ENCODE measurements around the gene LPIN3.
A peak's percentile ranks its signal among the peaks of the same experiment; 100 is the strongest.

The LPIN3 gene

DNA sequence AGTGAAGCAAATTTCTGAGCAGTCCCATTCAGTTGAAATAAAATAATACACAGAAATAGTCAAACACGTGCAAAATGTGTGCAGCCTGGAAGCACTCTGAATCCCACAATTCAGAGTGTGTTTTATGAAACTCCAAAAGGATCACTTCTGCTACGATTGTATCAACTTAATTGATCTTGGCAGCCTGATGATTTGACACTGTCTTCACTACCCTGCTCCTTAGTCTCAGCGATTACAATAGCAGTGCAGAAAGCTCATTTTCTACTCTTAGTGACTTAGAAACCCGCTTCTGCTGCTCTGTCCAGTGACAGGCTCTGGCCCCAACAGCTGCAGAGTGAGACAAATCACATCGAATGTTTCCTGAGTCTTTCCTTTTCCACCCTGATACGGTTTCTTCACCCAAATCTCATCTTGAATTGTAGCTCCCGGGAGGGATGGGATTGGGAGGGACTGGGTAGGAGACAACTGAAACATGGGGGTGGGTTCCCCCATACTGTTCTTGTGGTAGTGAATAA, 42.2 kb downstream of the LPIN3 start:
- Histone ChIP-seq H3K14ac (ENCODE audit: low read length in 2 of 2) (no peak overlapping the region), H2BK12ac (ENCODE audit: low read length in 2 of 2) (no peak overlapping the region), H3K18ac (ENCODE audit: low read depth in 1 of 2, low read length in 2 of 2) (no peak overlapping the region), H3K4me2 (ENCODE audit: low read length, poor library complexity, severe bottlenecking) (no peak overlapping the region), H3K79me1 (replicated peaks; ENCODE audit: low read length, poor library complexity, severe bottlenecking) (no peaks in the 10 kb centered on the region), H4K8ac (ENCODE audit: low read length) (no peak overlapping the region), H3K4ac (ENCODE audit: low read depth in 1 of 2, low read length in 2 of 2) (no peak overlapping the region), H2BK120ac (ENCODE audit: low read depth, low read length) (no peak overlapping the region), H3K4me3 (ENCODE audit: insufficient read depth in 1 of 2, low read depth in 1 of 2, low read length in 2 of 2) (peak overlapping the region in 1 of 2 experiments; percentile 72), H4K91ac (ENCODE audit: low read length) (no peak overlapping the region), H2AK5ac (ENCODE audit: low read length, severe bottlenecking) (no peak overlapping the region), H2BK5ac (ENCODE audit: low read depth, low read length, poor library complexity, severe bottlenecking) (no peak overlapping the region), H2AFZ (ENCODE audit: low read depth, low read length) (no peak overlapping the region), H3K4me1 (ENCODE audit: control insufficient read depth, insufficient read depth, low read depth, low read length) (peaks cover 2% of the 10 kb centered on the region), H3K9ac (ENCODE audit: low read length) (peak overlapping the region; percentile 61), H3K27me3 (ENCODE audit: control insufficient read depth in 1 of 2, insufficient read depth in 1 of 2, low read length in 2 of 2) (peaks cover 25 to 58% of the 10 kb centered on the region in 2 experiments), H3K9me3 (ENCODE audit: control insufficient read depth, low read length) (no peaks in the 10 kb centered on the region), H3K36me3 (ENCODE audit: control insufficient read depth in 1 of 2, insufficient read depth in 2 of 2, low read depth in 1 of 2, low read length in 2 of 2) (no peaks in the 10 kb centered on the region), H2BK15ac (ENCODE audit: low read depth, poor library complexity, severe bottlenecking) (no peak overlapping the region), H3K23ac (ENCODE audit: low read length in 2 of 2) (no peak overlapping the region), H3K27ac (ENCODE audit: low read length, poor library complexity, severe bottlenecking) (no peak overlapping the region)
- DNase-seq = no peak
- 75% methylated on average over 5 of the region's 7 CpGs for WGBS

DNA sequence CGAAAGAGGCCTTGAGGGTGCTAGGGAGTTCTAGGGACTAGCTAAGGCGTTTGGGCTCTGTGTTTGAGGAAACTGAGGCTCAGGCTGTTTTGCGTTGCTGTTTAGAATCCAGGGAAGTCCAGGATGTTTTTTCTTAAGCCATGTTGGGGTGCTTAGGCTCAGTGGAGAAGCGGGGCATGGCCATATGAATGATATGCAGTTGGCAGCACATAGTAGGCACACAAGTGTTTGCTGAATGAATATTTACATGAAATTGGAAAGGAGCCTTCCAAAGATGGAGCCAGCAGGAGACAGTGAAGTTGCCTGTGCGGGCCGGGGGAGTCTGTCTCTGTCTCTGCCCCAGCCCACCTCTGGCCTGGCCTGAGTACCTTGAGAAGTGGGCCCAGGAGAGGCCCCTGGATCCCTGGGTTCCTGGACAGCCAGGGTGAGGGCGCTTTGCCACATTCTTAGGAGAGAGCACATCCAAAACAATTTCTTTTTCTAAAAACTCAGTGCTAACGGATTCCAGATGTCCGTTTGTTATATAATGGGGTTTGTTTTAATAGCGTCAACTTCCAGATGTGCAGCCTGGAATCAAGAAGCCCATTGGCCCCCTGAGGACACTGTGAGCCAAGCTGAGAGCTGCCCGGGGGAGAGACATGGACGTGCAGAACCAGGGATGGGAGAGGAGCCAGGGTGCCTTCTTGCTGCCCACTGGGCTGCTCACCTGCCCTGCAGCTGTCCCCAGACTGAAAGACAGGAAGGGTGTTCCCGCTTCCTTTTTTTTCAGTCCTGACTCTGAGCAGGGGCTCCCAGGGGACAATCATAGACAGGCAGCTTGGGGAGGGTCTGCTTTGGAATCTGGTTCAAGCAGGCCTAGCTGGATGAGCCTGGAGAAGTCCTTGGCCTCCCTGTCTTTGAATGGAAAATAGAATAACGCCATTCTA, 46.1 kb downstream of the LPIN3 start:
- Histone ChIP-seq H3K27ac (ENCODE audit: low read length, poor library complexity, severe bottlenecking) (no peak overlapping the region), H3K27me3 (ENCODE audit: control insufficient read depth in 1 of 2, insufficient read depth in 1 of 2, low read length in 2 of 2) (peaks cover 16 to 41% of the 10 kb centered on the region in 2 experiments), H2AK5ac (ENCODE audit: low read length, severe bottlenecking) (no peak overlapping the region), H3K4me3 (ENCODE audit: insufficient read depth in 1 of 2, low read depth in 1 of 2, low read length in 2 of 2) (no peak overlapping the region), H3K23ac (ENCODE audit: low read length in 2 of 2) (no peak overlapping the region), H3K4me2 (ENCODE audit: low read length, poor library complexity, severe bottlenecking) (no peak overlapping the region), H2BK12ac (ENCODE audit: low read length in 2 of 2) (no peak overlapping the region), H2AFZ (ENCODE audit: low read depth, low read length) (no peak overlapping the region), H3K36me3 (ENCODE audit: control insufficient read depth in 1 of 2, insufficient read depth in 2 of 2, low read depth in 1 of 2, low read length in 2 of 2) (no peaks in the 10 kb centered on the region), H3K14ac (ENCODE audit: low read length in 2 of 2) (no peak overlapping the region), H2BK5ac (ENCODE audit: low read depth, low read length, poor library complexity, severe bottlenecking) (no peak overlapping the region), H2BK120ac (ENCODE audit: low read depth, low read length) (no peak overlapping the region), H3K9ac (ENCODE audit: low read length) (no peak overlapping the region), H4K8ac (ENCODE audit: low read length) (no peak overlapping the region), H2BK15ac (ENCODE audit: low read depth, poor library complexity, severe bottlenecking) (no peak overlapping the region), H3K9me3 (ENCODE audit: control insufficient read depth, low read length) (no peaks in the 10 kb centered on the region), H3K4me1 (ENCODE audit: control insufficient read depth, insufficient read depth, low read depth, low read length) (peaks cover 2% of the 10 kb centered on the region), H3K4ac (ENCODE audit: low read depth in 1 of 2, low read length in 2 of 2) (no peak overlapping the region), H3K79me1 (replicated peaks; ENCODE audit: low read length, poor library complexity, severe bottlenecking) (no peaks in the 10 kb centered on the region), H4K91ac (ENCODE audit: low read length) (no peak overlapping the region), H3K18ac (ENCODE audit: low read depth in 1 of 2, low read length in 2 of 2) (no peak overlapping the region)
- DNase-seq = no peak
- 82% methylated on average over 13 of the region's 14 CpGs for WGBS

DNA sequence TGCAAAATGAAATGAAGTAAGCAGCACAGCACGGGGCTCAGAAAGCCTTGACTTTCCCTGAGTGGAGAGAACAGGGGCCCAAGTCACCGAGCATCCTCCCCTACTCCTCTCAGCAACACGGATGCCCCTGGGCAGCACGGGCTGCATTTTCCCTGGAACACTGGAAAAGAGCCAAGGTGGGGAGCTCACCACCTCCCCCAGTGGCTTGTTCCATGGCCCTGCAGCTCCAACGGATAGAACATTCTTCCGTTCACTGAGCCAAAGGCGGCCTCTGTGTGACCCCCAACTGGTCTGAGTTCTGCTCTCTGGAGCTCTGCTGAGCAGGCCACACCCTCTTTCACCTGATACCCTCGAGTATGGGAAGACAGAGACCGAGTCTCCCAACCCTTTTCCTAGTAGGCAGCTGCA, 46.8 kb downstream of the LPIN3 start:
- Histone ChIP-seq H2BK15ac (ENCODE audit: low read depth, poor library complexity, severe bottlenecking) (no peak overlapping the region), H3K4me3 (ENCODE audit: insufficient read depth in 1 of 2, low read depth in 1 of 2, low read length in 2 of 2) (no peak overlapping the region), H2BK120ac (ENCODE audit: low read depth, low read length) (no peak overlapping the region), H3K9me3 (ENCODE audit: control insufficient read depth, low read length) (no peaks in the 10 kb centered on the region), H3K9ac (ENCODE audit: low read length) (no peak overlapping the region), H2AK5ac (ENCODE audit: low read length, severe bottlenecking) (no peak overlapping the region), H3K79me1 (replicated peaks; ENCODE audit: low read length, poor library complexity, severe bottlenecking) (no peaks in the 10 kb centered on the region), H3K27me3 (ENCODE audit: control insufficient read depth in 1 of 2, insufficient read depth in 1 of 2, low read length in 2 of 2) (peaks cover 16 to 41% of the 10 kb centered on the region in 2 experiments), H3K27ac (ENCODE audit: low read length, poor library complexity, severe bottlenecking) (no peak overlapping the region), H4K91ac (ENCODE audit: low read length) (peak overlapping the region; percentile 27), H3K4ac (ENCODE audit: low read depth in 1 of 2, low read length in 2 of 2) (no peak overlapping the region), H3K36me3 (ENCODE audit: control insufficient read depth in 1 of 2, insufficient read depth in 2 of 2, low read depth in 1 of 2, low read length in 2 of 2) (no peaks in the 10 kb centered on the region), H2BK12ac (ENCODE audit: low read length in 2 of 2) (no peak overlapping the region), H3K14ac (ENCODE audit: low read length in 2 of 2) (no peak overlapping the region), H4K8ac (ENCODE audit: low read length) (no peak overlapping the region), H3K4me2 (ENCODE audit: low read length, poor library complexity, severe bottlenecking) (no peak overlapping the region), H3K18ac (ENCODE audit: low read depth in 1 of 2, low read length in 2 of 2) (no peak overlapping the region), H3K23ac (ENCODE audit: low read length in 2 of 2) (no peak overlapping the region), H3K4me1 (ENCODE audit: control insufficient read depth, insufficient read depth, low read depth, low read length) (peaks cover 2% of the 10 kb centered on the region), H2BK5ac (ENCODE audit: low read depth, low read length, poor library complexity, severe bottlenecking) (no peak overlapping the region), H2AFZ (ENCODE audit: low read depth, low read length) (no peak overlapping the region)
- DNase-seq = no peak
- 49% methylated on average over 9 of the region's 9 CpGs for WGBS

DNA sequence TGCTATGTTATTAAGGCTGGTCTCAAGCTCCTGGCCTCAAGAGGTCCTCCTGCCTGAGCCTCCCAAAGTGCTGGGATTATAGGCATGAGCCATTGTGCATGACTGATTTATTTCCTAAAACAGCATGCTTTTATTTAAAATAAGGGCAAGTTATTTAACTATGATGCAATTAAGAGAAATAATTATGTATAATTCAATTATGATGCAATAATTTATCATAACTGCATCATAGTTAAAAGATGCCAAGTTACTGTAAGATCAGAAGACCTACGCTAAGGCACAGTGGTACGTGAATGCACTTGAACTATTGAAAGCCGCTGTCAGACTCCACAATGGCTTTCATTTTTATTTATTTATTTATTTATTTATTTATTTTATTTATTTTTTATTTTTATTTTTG, 50.3 kb downstream of the LPIN3 start:
- Histone ChIP-seq H3K14ac (ENCODE audit: low read length in 2 of 2) (no peak overlapping the region), H3K4me2 (ENCODE audit: low read length, poor library complexity, severe bottlenecking) (no peak overlapping the region), H4K91ac (ENCODE audit: low read length) (no peak overlapping the region), H3K79me1 (replicated peaks; ENCODE audit: low read length, poor library complexity, severe bottlenecking) (no peaks in the 10 kb centered on the region), H3K9ac (ENCODE audit: low read length) (no peak overlapping the region), H3K4me3 (ENCODE audit: insufficient read depth in 1 of 2, low read depth in 1 of 2, low read length in 2 of 2) (no peak overlapping the region), H3K23ac (ENCODE audit: low read length in 2 of 2) (no peak overlapping the region), H3K4ac (ENCODE audit: low read depth in 1 of 2, low read length in 2 of 2) (no peak overlapping the region), H3K27ac (ENCODE audit: low read length, poor library complexity, severe bottlenecking) (no peak overlapping the region), H3K9me3 (ENCODE audit: control insufficient read depth, low read length) (no peaks in the 10 kb centered on the region), H2AK5ac (ENCODE audit: low read length, severe bottlenecking) (no peak overlapping the region), H2BK12ac (ENCODE audit: low read length in 2 of 2) (no peak overlapping the region), H3K4me1 (ENCODE audit: control insufficient read depth, insufficient read depth, low read depth, low read length) (peaks cover 2% of the 10 kb centered on the region), H2BK120ac (ENCODE audit: low read depth, low read length) (no peak overlapping the region), H2BK15ac (ENCODE audit: low read depth, poor library complexity, severe bottlenecking) (no peak overlapping the region), H3K18ac (ENCODE audit: low read depth in 1 of 2, low read length in 2 of 2) (no peak overlapping the region), H2AFZ (ENCODE audit: low read depth, low read length) (no peak overlapping the region), H3K27me3 (ENCODE audit: control insufficient read depth in 1 of 2, insufficient read depth in 1 of 2, low read length in 2 of 2) (peaks cover 19 to 31% of the 10 kb centered on the region in 2 experiments), H3K36me3 (ENCODE audit: control insufficient read depth in 1 of 2, insufficient read depth in 2 of 2, low read depth in 1 of 2, low read length in 2 of 2) (no peaks in the 10 kb centered on the region), H2BK5ac (ENCODE audit: low read depth, low read length, poor library complexity, severe bottlenecking) (no peak overlapping the region), H4K8ac (ENCODE audit: low read length) (no peak overlapping the region)
- 95% methylated on average over 2 of the region's 3 CpGs for WGBS
- DNase-seq = no peak
